Kasumi-1 (cell line): ENCODE data around the gene SIRT2.
"Not testable (repeated sequence)": the region's sequence is repeated elsewhere in the genome, so short reads cannot be mapped to it uniquely, and the experiment has no call there.

Source experiments
- DNase-seq, 2 experiments: peaks; one replicate each; lab custom pipeline; 2025; lab: John Stamatoyannopoulos, UW

SIRT2 gene

GRCh38 chr19:38869160-38869835 lies 30.1 kb downstream of the SIRT2 start:
- DNase-seq, result peak in 1 of 2 experiments; percentile 12

- DNase-seq, result no peak
Observed at GRCh38 chr19:38868551-38868950, 30.9 kb downstream of the SIRT2 start.

GRCh38 chr19:38867171-38867780 lies 32.1 kb downstream of the SIRT2 start:
- DNase-seq, result no peak

GRCh38 chr19:38862321-38863059 lies 36.9 kb downstream of the SIRT2 start:
- no peak for DNase-seq

- DNase-seq, result no peak
Observed at GRCh38 chr19:38861368-38861767, 38.0 kb downstream of the SIRT2 start.

GRCh38 chr19:38859631-38860204 lies 39.7 kb downstream of the SIRT2 start:
- DNase-seq, result not testable (repeated sequence)

GRCh38 chr19:38856813-38857212 lies 42.6 kb downstream of the SIRT2 start:
- no peak for DNase-seq

GRCh38 chr19:38855751-38856150 lies 43.7 kb downstream of the SIRT2 start:
- not testable (repeated sequence) for DNase-seq

- not testable (repeated sequence) for DNase-seq
Observed at GRCh38 chr19:38854961-38855360, 44.5 kb downstream of the SIRT2 start.

- no peak for DNase-seq
Observed at GRCh38 chr19:38853214-38853613, 46.2 kb downstream of the SIRT2 start.

GRCh38 chr19:38852231-38853044 lies 47.0 kb downstream of the SIRT2 start:
- DNase-seq, result peak; percentile 48 to 56

GRCh38 chr19:38851622-38852230 lies 47.7 kb downstream of the SIRT2 start:
- DNase-seq, result peak; percentile 89 to 91

GRCh38 chr19:38850976-38851621 lies 48.3 kb downstream of the SIRT2 start:
- no peak for DNase-seq

GRCh38 chr19:38850436-38850975 lies 48.9 kb downstream of the SIRT2 start:
- no peak for DNase-seq

GRCh38 chr19:38849860-38850435 lies 49.5 kb downstream of the SIRT2 start, which contains the start of gene HNRNPL:
Gene HNRNPL, minus strand, starts transcription at chr19:38849986. Its CDS starts 20 bp downstream, at chr19:38849966.
- DNase-seq, result peak; percentile 100

- DNase-seq, result peak; percentile 88 to 94
Observed at GRCh38 chr19:38849147-38849859, 50.1 kb downstream of the SIRT2 start.

- no peak for DNase-seq
Observed at GRCh38 chr19:38848299-38849146, 50.9 kb downstream of the SIRT2 start.

- no peak for DNase-seq
Observed at GRCh38 chr19:38846097-38846496, 53.3 kb downstream of the SIRT2 start.
